Activated T-cell treated with anti-CD3 and anti-CD28 coated beads for 48 hours (primary cell): ENCODE data around the gene C11orf21.

ENCODE experiments used
- DNase-seq: peaks from one replicate; pipeline ENCODE4 v3.0.0-alpha.2; 2020; ENCODE audit warnings: low read depth

The C11orf21 gene

DNA sequence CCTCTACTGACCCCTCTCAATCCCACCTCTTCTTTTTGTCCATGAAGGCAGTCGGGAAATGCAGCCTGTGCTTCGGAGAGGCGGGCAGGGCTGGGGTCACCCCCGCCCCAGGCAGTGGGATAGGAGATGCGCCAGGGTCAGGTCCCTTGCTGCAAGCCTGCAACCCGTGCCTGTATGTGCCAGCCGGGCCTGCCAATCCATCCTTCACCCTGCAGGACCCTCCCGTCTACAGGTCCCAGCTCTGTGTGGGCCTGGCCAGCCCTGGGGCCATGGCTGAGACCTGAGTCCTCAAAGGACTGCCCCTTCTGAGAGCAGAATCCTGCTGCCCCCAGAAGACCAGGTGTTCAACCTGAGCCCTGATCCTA, 42.3 kb downstream of the C11orf21 start:
- no peak for DNase-seq

DNA sequence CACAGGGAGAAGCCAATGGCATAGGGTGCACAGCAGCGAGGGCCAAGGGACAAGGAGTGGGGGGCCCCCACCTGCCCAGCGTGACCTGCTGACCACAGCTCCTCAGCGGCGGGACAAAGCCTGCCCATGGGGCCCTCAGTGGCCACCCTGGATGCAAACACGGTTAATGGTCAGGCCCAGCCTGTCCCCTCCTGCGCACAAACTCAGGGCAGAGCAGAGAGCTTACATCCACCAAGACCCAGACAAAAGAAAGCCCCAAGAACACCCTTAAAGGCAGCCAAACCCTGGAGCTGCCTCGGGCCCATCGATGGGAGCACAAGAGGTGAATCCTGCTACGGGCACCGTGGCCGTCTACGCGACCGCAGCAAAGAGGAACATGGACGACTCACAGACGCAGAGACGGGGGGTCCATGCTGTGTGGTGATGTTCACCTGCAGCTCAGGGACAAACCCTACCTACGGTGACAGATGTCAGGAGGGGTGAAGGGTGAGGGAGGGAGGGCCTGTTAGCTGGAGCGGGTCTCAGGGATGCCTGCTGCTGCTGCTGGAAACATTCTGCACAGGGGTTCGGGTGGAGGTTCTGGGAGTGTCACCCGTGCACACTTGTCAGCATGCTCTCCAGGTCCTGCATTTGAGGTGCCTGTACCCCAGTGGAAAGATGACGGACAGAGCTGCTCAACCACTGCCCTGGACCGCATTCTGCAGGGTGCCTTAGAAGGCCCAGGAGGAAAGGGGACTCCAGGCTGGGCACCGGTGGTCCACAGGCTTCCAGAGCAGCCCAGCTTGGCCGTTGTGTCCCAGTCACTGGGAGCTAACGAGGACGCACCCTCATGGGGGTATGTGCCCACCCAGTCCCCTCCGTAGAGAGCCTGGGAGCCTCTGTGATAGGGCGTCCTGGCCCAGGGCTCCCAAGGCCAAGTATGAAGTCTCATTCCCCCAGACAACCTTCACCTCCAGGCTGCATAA, 42.9 kb downstream of the C11orf21 start:
- no peak for DNase-seq

DNA sequence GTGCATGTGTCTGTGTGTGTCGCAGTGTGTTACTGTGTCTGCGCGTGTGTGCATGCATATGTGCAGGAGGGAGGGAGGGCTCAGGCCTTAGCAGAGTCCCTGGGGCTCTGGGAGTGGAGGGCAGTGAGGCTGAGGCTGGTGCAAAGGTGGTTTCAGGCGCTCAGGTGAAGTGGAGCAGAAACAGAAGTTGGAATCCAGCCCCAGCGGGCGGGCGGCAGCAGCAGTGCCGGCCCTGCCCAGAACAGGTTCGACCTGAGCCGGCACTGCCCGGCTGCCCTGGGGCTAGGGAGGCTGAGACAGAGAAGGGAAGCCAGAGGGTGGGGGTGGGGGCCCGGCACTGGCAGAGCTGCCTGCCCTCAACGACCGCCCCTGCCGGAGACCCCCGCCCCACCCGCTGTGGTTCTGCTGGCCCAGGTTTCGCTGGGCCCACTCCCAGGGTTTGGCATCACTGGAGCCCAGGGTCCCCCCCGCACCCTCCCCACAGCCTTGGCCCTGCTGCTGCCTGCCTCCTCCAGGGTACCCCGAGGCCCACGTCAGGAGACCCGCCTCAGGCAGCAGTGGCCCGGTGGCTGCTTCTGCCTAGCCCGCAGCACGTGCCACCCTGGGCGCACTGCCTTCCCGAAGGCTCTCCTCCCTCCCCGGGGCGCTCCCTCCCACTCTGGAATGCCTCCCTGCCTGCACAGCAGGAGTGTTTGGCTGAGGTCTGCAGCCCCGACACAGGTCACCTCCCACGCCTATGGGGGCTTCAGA, 44.6 kb downstream of the C11orf21 start:
- DNase-seq = no peak

DNA sequence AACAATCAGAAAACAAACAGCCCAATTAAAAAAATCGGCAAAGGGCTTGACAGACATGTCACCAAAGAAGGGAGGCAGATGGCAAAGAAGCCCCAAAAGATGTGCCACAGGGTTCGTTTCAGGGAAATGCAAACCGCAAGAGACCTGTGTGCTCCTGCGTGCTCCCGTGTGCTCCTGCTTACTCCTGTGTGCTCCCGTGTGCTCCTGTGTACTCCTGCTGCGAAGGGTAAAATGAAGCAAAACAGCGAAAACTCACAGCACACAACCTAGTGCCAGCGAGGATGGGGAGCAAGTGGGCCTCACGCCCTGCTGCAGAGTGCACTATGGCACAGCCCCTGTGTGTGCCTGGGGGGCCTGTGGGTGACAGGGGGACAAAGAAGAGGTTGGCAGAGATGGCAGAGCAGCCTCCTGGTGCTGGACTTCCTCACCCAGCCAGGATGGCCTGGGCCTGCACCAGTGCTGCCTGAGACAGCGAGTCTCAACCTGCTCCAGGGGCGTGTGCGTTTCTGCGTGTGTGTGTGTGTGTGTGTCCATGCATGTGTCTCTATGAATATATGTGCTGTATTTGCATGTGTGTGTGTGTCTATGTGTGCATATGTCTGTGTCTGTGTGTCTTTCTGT, 45.3 kb downstream of the C11orf21 start:
- no peak for DNase-seq

DNA sequence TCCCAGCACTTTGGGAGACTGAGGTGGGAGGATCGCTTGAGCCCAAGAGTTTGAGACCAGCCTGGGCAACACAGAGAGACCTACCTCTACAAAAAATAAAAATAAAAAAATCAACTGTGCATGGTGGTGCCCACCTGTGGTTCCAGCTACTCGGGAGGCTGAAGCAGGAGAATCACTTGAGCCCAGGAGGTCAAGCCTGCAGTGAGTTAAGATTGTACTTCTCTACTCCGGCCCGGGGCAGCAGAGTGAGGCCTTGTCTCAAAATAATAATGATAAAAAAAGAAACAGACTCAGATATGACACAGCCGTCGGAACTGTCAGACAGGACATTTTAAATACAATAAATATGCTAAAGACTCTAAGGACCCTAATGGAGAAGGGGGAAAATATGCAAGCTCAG, 49.7 kb downstream of the C11orf21 start:
- DNase-seq = no peak

DNA sequence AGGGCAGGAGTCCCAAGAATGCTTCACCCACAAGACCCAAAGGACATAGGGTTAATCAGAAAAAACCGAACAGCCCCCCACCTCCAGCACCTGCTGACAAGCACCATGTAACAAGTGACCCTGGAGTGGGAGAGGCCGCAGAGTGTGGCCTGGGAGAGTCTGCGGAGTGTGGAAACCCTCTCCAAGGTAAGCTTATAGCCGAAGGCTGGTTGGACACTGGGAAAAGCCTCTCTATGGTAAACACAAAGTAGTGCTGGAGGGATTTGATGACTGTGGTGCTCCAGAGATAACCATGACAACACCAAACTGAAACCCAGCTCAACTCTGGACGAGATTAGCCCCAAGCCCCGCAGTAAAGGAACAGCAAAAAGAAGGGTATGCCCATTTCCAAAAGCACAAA, 50.6 kb downstream of the C11orf21 start:
- DNase-seq = no peak

DNA sequence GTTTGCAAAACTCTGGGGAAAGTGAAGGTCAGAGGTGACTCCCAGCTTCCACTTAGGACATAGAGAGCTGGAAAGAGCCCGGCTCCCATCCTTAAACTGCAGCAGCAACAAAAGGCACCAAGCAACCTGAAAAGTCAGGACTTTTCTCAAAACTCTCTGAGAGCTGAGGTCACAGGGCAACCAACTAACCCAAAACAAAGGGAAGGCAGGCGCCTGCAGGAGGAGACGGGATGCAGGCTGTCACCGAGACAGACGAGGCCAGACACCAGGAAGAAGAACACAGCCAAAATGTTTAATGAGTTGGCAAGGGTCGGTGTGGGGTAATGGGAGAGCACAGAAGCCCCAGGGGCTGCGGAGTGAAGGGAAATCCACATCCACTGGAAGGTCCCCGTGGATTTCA, 51.2 kb downstream of the C11orf21 start:
- no peak for DNase-seq

DNA sequence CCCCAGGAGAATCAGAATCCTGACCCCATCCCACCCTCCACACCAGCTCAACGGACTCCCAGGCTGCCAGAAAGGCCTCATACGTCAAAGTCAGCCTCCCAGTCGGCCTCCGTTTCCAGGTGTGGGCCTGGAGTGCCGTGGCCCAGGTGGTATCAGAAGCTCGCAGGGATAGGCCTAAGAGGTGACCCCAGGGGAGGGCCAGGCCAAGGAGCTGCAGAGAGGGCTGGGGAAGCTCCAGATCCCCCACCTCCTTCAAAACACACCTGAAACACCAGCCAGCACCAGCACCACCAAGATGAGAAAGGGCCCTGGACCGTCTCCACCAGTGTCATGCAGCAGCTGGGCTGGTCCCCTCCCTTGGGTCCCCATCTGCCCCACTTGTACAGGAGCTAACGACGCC, 51.7 kb downstream of the C11orf21 start:
- DNase-seq = no peak

DNA sequence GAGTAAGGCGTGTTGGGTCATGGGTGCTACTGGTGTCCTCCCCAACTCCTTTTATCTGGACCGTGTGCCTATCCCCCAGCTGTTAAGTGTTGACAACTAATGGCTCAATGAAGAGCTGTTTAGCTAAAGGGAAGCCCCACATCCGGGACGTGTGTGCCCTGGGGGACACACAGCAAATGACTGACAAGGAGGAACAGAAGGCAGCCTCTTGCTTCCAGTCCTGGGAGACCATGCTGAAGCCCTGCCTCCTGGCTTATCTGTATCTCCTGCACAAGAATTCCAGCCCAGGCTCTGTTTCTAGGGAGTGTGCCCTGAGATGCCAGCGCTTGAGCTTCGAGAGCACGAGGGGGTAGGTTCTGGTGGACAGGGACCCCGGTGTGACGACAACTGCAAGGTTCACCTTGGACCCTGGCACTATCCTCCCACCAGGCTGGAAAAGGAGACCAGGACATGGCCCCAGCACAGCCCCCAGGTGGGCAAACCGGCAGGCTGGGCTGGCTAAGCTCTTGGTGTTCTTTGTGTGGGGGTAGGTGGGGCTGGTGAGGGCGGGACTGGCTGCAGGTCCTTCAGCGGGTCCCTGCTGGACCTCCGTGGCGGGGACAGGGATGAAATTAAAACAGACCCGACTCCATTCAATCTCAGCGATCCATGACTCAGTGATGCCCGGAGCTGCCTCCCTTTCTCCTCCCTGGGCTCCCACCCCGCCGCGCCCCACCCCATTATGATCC, 52.4 kb downstream of the C11orf21 start:
- DNase-seq = no peak

DNA sequence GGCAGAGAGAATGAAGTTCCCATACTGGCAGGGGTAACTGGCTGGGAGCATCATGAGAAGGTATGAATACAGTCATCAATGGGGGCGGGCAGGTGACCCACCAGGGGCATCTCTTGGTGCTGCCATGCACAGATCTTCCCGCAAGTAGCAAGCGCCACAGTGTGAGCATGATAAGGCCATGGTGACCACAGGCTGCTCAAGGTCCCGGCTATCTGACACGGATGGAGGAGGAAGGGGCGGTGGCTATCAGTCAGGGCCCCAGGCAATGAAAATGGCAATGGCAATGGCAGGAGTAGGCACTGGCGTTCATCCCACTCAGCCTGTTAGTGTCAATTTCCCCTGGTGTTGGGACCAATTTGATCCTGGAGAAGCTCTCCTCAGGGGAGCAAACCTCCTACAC, 53.0 kb downstream of the C11orf21 start:
- no peak for DNase-seq

DNA sequence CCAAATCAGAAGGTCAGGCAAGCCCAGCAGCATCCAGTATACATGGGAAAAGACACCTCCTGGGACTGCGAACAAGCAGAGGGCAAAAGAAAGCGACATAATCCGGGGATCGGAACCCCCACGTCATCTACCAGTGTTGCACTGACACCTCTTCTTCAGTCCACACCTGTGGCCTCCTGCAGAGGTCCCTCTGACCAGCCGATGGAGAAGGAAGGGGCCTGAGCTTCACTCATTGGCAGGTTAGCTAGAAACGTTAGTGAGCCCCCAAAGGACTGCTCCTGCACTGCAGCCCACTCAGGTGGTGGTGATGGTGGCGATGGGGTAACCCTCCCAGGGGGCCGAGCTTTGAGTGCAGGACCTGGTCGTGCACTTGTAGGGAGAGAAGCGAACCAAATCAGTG, 53.5 kb downstream of the C11orf21 start:
- no peak for DNase-seq

DNA sequence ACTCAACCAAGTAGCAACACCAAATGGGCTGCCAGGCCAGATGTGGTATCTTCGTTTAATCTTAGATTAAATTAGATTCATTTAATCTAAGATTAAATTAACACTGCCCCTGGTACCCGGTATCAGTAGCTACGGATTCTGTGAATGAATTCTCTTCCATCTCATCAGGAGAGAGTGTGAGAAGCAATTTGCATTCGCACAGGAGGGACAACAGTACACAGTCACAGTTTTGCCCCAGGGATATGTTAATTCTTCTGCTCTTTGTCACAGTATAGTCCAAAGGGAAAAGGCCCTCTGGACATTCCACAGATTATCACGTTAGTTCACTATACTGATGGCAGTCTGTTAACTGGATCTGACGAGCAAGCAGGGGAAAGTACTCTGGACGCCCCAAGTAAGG, 54.2 kb downstream of the C11orf21 start:
- no peak for DNase-seq
